K562 (cell line): ENCODE results near the gene MAML1. TPM values are rescaled to one million over a fixed set of nuclear protein-coding genes. Genes with fewer than 3 reads are reported as not detected.
A peak's percentile ranks its signal among the peaks of the same experiment; 100 is the strongest.

Experiments
- ATAC-seq: fragments of 200-7000 bp; cut with Tn5 transposase; 3 replicates; pipeline ENCODE4 v1.9.1; 2020; ENCODE audit warnings: moderate library complexity
- BruUV-seq: library from RNA; stranded (reverse); fragments of 400-500 nt; replicated peaks from 2 replicates; lab custom pipeline; 2021; lab: Mats Ljungman, UMichigan
- CTCF ChIA-PET: fragments of 300-600 bp; formaldehyde crosslinking; extraction: SDS; loops from one replicate; lab custom pipeline; 2021; ENCODE audit warnings: low intra/inter-chr PET ratio; lab: Yijun Ruan, JAX
- POLR2A ChIA-PET: fragments of 300-600, 350-650 bp; sonication (Branson Sonifier 250); formaldehyde crosslinking; extraction: SDS; loops from one replicate; lab custom pipeline; 2021; ENCODE audit warnings: antibody characterized with exemption, inconsistent platforms; lab: Yijun Ruan, JAX
- DNase-seq, 4 experiments: peaks; one replicate each; pipeline versions ENCODE4 v3.0.0 to v3.0.0-alpha.2; 2011 to 2018; ENCODE audit warnings: low spot score in 3 of 4, mixed read lengths in 3 of 4; ENCODE audit errors: extremely low read depth in 1 of 4
- FAIRE-seq: peaks from 2 replicates; lab custom pipeline; 2011; peaks lifted over from hg19 to GRCh38; lab: Jason Lieb, UNC
- H2AFZ ChIP-seq: 2 replicates; pipeline ENCODE4 v1.6.0; 2011; ENCODE audit warnings: low read depth, low read length, control low read depth, inconsistent platforms
- H3K27ac ChIP-seq: fragments of 200-600 bp; 3 replicates; pipeline ENCODE4 v1.8.0; 2011; ENCODE audit warnings: low read depth, mild to moderate bottlenecking, control low read depth, inconsistent platforms, low read length, moderate library complexity, mixed read lengths; ENCODE audit errors: extremely low read depth
- H3K27me3 ChIP-seq, 2 experiments: fragments of 300-600 bp in 1 of 2; 2 replicates in 1 of 2; 3 replicates in 1 of 2; pipeline versions ENCODE4 v1.6.0 to v1.8.0; 2011; ENCODE audit warnings: inconsistent platforms in 2 of 2, low read length in 2 of 2, mild to moderate bottlenecking in 1 of 2, mixed read lengths in 1 of 2, moderate library complexity in 1 of 2; ENCODE audit not compliant: control insufficient read depth in 2 of 2, insufficient read depth in 2 of 2
- H3K36me3 ChIP-seq: fragments of 300-600 bp; 3 replicates; pipeline ENCODE4 v1.8.0; 2011; ENCODE audit warnings: mild to moderate bottlenecking, low read length, inconsistent platforms; ENCODE audit not compliant: control insufficient read depth, insufficient read depth
- H3K4me1 ChIP-seq, 2 experiments: fragments of 200-600 bp in 1 of 2; replicated peaks in 1 of 2; 2 replicates in 1 of 2; 3 replicates in 1 of 2; pipeline versions ENCODE4 v1.5.1 to v1.8.0; 2011; ENCODE audit warnings: inconsistent platforms in 2 of 2, low read length in 2 of 2, mild to moderate bottlenecking in 1 of 2, mixed read lengths in 1 of 2, moderate library complexity in 1 of 2; ENCODE audit not compliant: control insufficient read depth in 2 of 2, insufficient read depth in 2 of 2
- H3K4me2 ChIP-seq: 2 replicates; pipeline ENCODE4 v1.6.1; 2011; ENCODE audit warnings: low read length, control low read depth, inconsistent platforms, mixed read lengths; ENCODE audit not compliant: insufficient read depth
- H3K4me3 ChIP-seq: fragments of 200-600 bp; sonication (generic), shearing (Covaris generic); 2 replicates; pipeline ENCODE4 v1.5.1; 2016; ENCODE audit warnings: control low read depth, inconsistent platforms
- H3K79me2 ChIP-seq: fragments of 200-600 bp; 3 replicates; pipeline ENCODE4 v1.8.0; 2011; ENCODE audit warnings: low read length, inconsistent platforms; ENCODE audit not compliant: control insufficient read depth, insufficient read depth
- H3K9ac ChIP-seq, 2 experiments: 2 replicates each; pipeline versions ENCODE4 v1.6.0 to v1.6.1; 2011; ENCODE audit warnings: low read depth in 2 of 2, low read length in 2 of 2, control low read depth in 1 of 2, inconsistent platforms in 1 of 2, mild to moderate bottlenecking in 1 of 2, mixed read lengths in 1 of 2; ENCODE audit not compliant: insufficient read depth in 1 of 2
- H3K9me1 ChIP-seq: one replicate; pipeline ENCODE4 v1.6.0; 2011; ENCODE audit warnings: inconsistent platforms, mild to moderate bottlenecking, low read length, moderate library complexity; ENCODE audit not compliant: control insufficient read depth, insufficient read depth
- H3K9me3 ChIP-seq: replicated peaks from 2 replicates; pipeline ENCODE4 v1.5.1; 2011; ENCODE audit warnings: low read depth, low read length, inconsistent platforms; ENCODE audit not compliant: control insufficient read depth, insufficient read depth
- H4K20me1 ChIP-seq: replicated peaks from 2 replicates; pipeline ENCODE4 v1.6.1; 2011; ENCODE audit warnings: low read length, inconsistent platforms, mixed read lengths; ENCODE audit not compliant: control insufficient read depth, insufficient read depth
- ARID4B ChIP-seq: sonication (generic); formaldehyde crosslinking; IDR thresholded peaks from 2 replicates; pipeline ENCODE4 v1.8.0; 2022; ENCODE audit warnings: mild to moderate bottlenecking, missing genetic modification reagents
- MNT ChIP-seq, 2 experiments: fragments of 450-650 bp; conservative IDR thresholded peaks; 2 replicates each; pipeline ENCODE4 v1.6.1; 2017; ENCODE audit warnings: mild to moderate bottlenecking in 2 of 2, moderate library complexity in 2 of 2
- RREB1 ChIP-seq: fragments of 250-450 bp; sonication (Bioruptor Pico); IDR thresholded peaks from 2 replicates; pipeline ENCODE4 v1.4.0; 2020
- ZBTB2 ChIP-seq: fragments of 450-650 bp; IDR thresholded peaks from 2 replicates; pipeline ENCODE4 v1.6.1; 2016; ENCODE audit warnings: antibody characterized with exemption
- ZNF311 ChIP-seq: fragments of 250-450 bp; sonication (Bioruptor Pico); IDR thresholded peaks from 2 replicates; pipeline ENCODE4 v1.4.0; 2020; ENCODE audit warnings: mild to moderate bottlenecking, moderate library complexity
- WGBS: fragments of 100-300 bp; shearing (Covaris generic); methylation state at CpG from one replicate; pipeline ENCODE4 v1.1.6; 2016; ENCODE audit warnings: low coverage, mixed read lengths; ENCODE audit not compliant: insufficient coverage; ENCODE audit errors: missing lambda C conversion rate; 5-methylcytosine and 5-hydroxymethylcytosine counted together
- in situ Hi-C: fragments of 300-500 bp; cut with MboI; formaldehyde crosslinking; loops from 4 replicates; pipeline ENCODE4 v1.15.0; 2018; ENCODE audit warnings: inconsistent platforms, mixed read lengths
- intact Hi-C: fragments of 100-400 bp; cut with micrococcal nuclease; formaldehyde crosslinking; loops from 2 replicates; pipeline ENCODE4 v1.14.2; 2022
- polyA plus RNA-seq, 8 experiments: library from polyadenylated mRNA; depleted of rRNA in 4 of 8; stranded (reverse) in 5 of 8; unstranded in 3 of 8; fragments of >200 nt; fragmentation: Nextera tagmentation in 2 of 8; fragmentation: Illumina TruSeq in 1 of 8; extraction: Ambion mirVana in 2 of 8; extraction: Trizol in 1 of 8; gene quantifications; 2 replicates each; pipeline versions ENCODE4 v1.2.1 to v1.2.3, GENCODE V29; 2011 to 2014; ENCODE audit warnings: inconsistent platforms in 1 of 8, missing spikeins in 1 of 8
- total RNA-seq, 7 experiments: library from RNA; depleted of rRNA in 6 of 7; stranded (reverse); fragments of >200 nt in 6 of 7; fragmentation: Illumina TruSeq in 2 of 7; extraction: Trizol in 2 of 7; gene quantifications; 2 replicates each; pipeline versions ENCODE4 v1.2.1 to v1.2.3, GENCODE V29; 2011 to 2021; ENCODE audit warnings: low replicate concordance in 1 of 7

Gene MAML1
- total and polyA plus RNA-seq, 9 of the 15 experiments (the other 6 are each of a cell fraction or from before 2014, with no cell fraction given) = 0.32 to 18.4 (median 7.0) TPM

GRCh38 chr5:179803651-179804554 lies 71.3 kb downstream of the MAML1 start:
- ChIA-PET CTCF (no interaction called here), POLR2A (interaction anchor here (0.5 to 1.6 kb wide), 2 partner anchors 9 to 542 kb away, joined by 4 to 5 read pairs; no protein-coding TSS in a partner anchor)
- WGBS = 58% methylated on average over 14 of the region's 18 CpGs
- Histone ChIP-seq H3K36me3 (peaks cover 54% of the 10 kb centered on the region; the same call in 2 of the 3 replicates), H3K27me3 (no peaks in the 10 kb centered on the region), H4K20me1 (no peaks in the 10 kb centered on the region), H3K79me2 (peaks cover 46% of the 10 kb centered on the region), H3K4me1 (peaks cover 23 to 75% of the 10 kb centered on the region in 2 experiments), H3K9ac (peak overlapping the region; percentile 12 to 89; a peak in 3 of 4 replicates), H3K9me1 (peaks cover 6% of the 10 kb centered on the region), H3K9me3 (no peaks in the 10 kb centered on the region), H2AFZ (no peak overlapping the region), H3K4me2 (peak overlapping the region; percentile 83), H3K4me3 (0 out of 2 replicates have a peak overlapping the region, but pooled peaks have one; percentile 2), H3K27ac (peak overlapping the region; percentile 46; the same call in 2 of the 3 replicates)
- no TSS peak for BruUV-seq
- in situ Hi-C loops (no loop called here), intact Hi-C loops (loop anchor here (2.0 kb wide), 1 partner anchor 15 kb away; no protein-coding TSS in a partner anchor)
- ATAC-seq (no peak), DNase-seq (peak; percentile 44 to 64 (median 52)), FAIRE-seq (peak; percentile 87)
- TF ChIP-seq ZNF311 = no peak
- TF ChIP-seq RREB1 (CRISPR knock-in tag) = 0 out of 2 replicates have a peak, but pooled peaks have one; percentile 30
- no peak for TF ChIP-seq ZBTB2
- 0 out of 2 replicates have a peak, but pooled peaks have one; percentile 35 for TF ChIP-seq ARID4B (CRISPR knock-in tag)
- peak in 1 of 2 experiments; percentile 46; a peak in 1 of 4 replicates for TF ChIP-seq MNT (conservative IDR thresholded peaks at IDR 0.05)
